Natural killer cell (primary cell): Measurements from ENCODE around the gene TBC1D4. TPM values are rescaled to one million over a fixed set of nuclear protein-coding genes. Genes with fewer than 3 reads are reported as not detected.

Source experiments
- ATAC-seq, 3 donors: fragments of 150-1000 bp in 2 of 3; fragments of 200-7000 bp in 1 of 3; cut with Tn5 transposase; 1 replicate in 1 of 3; 2 replicates in 2 of 3; pipeline ENCODE4 v1.10.0; 2021; ENCODE audit warnings: mild to moderate bottlenecking in 2 of 3, moderate library complexity in 2 of 3
- DNase-seq, 2 donors: peaks; one replicate each; pipeline versions ENCODE4 v3.0.0 to v3.0.0-alpha.2; 2013 to 2021; ENCODE audit warnings: mixed read lengths in 1 of 2
- H3K27ac ChIP-seq: one replicate; pipeline ENCODE4 v1.5.1; 2013; ENCODE audit warnings: mild to moderate bottlenecking, low read length
- H3K27me3 ChIP-seq: one replicate; pipeline ENCODE4 v1.6.1; 2013; ENCODE audit warnings: low read length; ENCODE audit not compliant: control insufficient read depth, insufficient read depth
- H3K36me3 ChIP-seq: one replicate; pipeline ENCODE4 v1.6.1; 2013; ENCODE audit warnings: low read length; ENCODE audit not compliant: control insufficient read depth, insufficient read depth
- H3K4me1 ChIP-seq: one replicate; pipeline ENCODE4 v1.6.1; 2013; ENCODE audit warnings: low read length; ENCODE audit not compliant: control insufficient read depth, insufficient read depth
- H3K4me3 ChIP-seq: one replicate; pipeline ENCODE4 v1.5.1; 2013; ENCODE audit warnings: low read length
- H3K9me3 ChIP-seq: one replicate; pipeline ENCODE4 v1.6.1; 2013; ENCODE audit warnings: low read length; ENCODE audit not compliant: control insufficient read depth, insufficient read depth
- H3K27ac Mint-ChIP-seq, 2 donors: one replicate each; pipeline ENCODE4 v1.8.0; 2022; ENCODE audit warnings: mild to moderate bottlenecking in 2 of 2, mixed read lengths in 2 of 2, moderate library complexity in 1 of 2
- H3K27me3 Mint-ChIP-seq, 2 donors: one replicate each; pipeline ENCODE4 v1.8.0; 2022; ENCODE audit warnings: low read depth in 2 of 2, mixed read lengths in 2 of 2
- H3K36me3 Mint-ChIP-seq: one replicate; pipeline ENCODE4 v1.8.0; 2022; ENCODE audit warnings: mixed read lengths
- H3K4me1 Mint-ChIP-seq, 2 donors: one replicate each; pipeline ENCODE4 v1.8.0; 2022; ENCODE audit warnings: mixed read lengths in 2 of 2
- H3K4me3 Mint-ChIP-seq: one replicate; pipeline ENCODE4 v1.8.0; 2022; ENCODE audit warnings: mild to moderate bottlenecking, moderate library complexity, mixed read lengths
- H3K9me3 Mint-ChIP-seq, 2 donors: one replicate each; pipeline ENCODE4 v1.8.0; 2022; ENCODE audit warnings: mixed read lengths in 2 of 2
- CTCF ChIP-seq: fragments of 200-600 bp; IDR thresholded peaks from one replicate; pipeline ENCODE4 v1.8.0; 2022; ENCODE audit warnings: antibody characterized with exemption
- WGBS: methylation state at CpG from one replicate; pipeline ENCODE4 v1.1.7; 2013; ENCODE audit warnings: missing lambda C conversion rate; ENCODE audit not compliant: insufficient coverage; 5-methylcytosine and 5-hydroxymethylcytosine counted together
- intact Hi-C: fragments of 100-400 bp; cut with micrococcal nuclease; formaldehyde crosslinking; loops from one replicate; pipeline ENCODE4 v1.14.2; 2022
- total RNA-seq, 4 donors: library from RNA; stranded (reverse); fragments of 120-200 nt in 1 of 4; gene quantifications; one replicate each; pipeline versions ENCODE4 v1.2.3 to v1.2.4, GENCODE V29; 2013 to 2022

Gene TBC1D4
- total RNA-seq, 3 donors from 2014 or later (not counting 1 experiment from before 2014, with no cell fraction given), result 0.54 to 5.1 (median 3.7) TPM

- Mint-ChIP-seq H3K9me3 (no peaks in the 10 kb centered on the region), H3K27me3 (peaks cover 0 to 3% of the 10 kb centered on the region in 2 donors), H3K27ac (no peak overlapping the region), H3K36me3 (no peaks in the 10 kb centered on the region), H3K4me3 (no peak overlapping the region), H3K4me1 (peaks cover 0 to 5% of the 10 kb centered on the region in 2 donors)
- H3K4me3 ChIP-seq, result no peak overlapping the region
- H3K27me3 ChIP-seq, result no peaks in the 10 kb centered on the region
- no peaks in the 10 kb centered on the region for H3K9me3 ChIP-seq
- no peak for DNase-seq
- TF ChIP-seq CTCF, result no peak
- no peak overlapping the region for H3K27ac ChIP-seq
- intact Hi-C loops, result no loop called here
- WGBS, result 68% methylated on average over 5 of the region's 6 CpGs
- no peaks in the 10 kb centered on the region for H3K4me1 ChIP-seq
- no peaks in the 10 kb centered on the region for H3K36me3 ChIP-seq
- ATAC-seq, result no peak
Measured at GRCh38 chr13:75416327-75417011, 65.5 kb downstream of the TBC1D4 start.

GRCh38 chr13:75415694-75416093 is 66.3 kb downstream of the TBC1D4 start:
- no peak overlapping the region for H3K27ac Mint-ChIP-seq
- intact Hi-C loops, result no loop called here
- no peaks in the 10 kb centered on the region for H3K9me3 Mint-ChIP-seq
- no peak overlapping the region for H3K27ac ChIP-seq
- no peaks in the 10 kb centered on the region for H3K36me3 Mint-ChIP-seq
- H3K27me3 Mint-ChIP-seq, result peaks cover 0 to 3% of the 10 kb centered on the region in 2 donors
- H3K4me3 ChIP-seq, result no peak overlapping the region
- H3K36me3 ChIP-seq, result no peaks in the 10 kb centered on the region
- H3K4me1 ChIP-seq, result no peaks in the 10 kb centered on the region
- WGBS, result no CpG with 5 or more reads among the region's 1 CpG
- H3K27me3 ChIP-seq, result no peaks in the 10 kb centered on the region
- no peaks in the 10 kb centered on the region for H3K9me3 ChIP-seq
- no peak for ATAC-seq
- no peak for TF ChIP-seq CTCF
- no peak overlapping the region for H3K4me3 Mint-ChIP-seq
- DNase-seq, result no peak
- peaks cover 0 to 5% of the 10 kb centered on the region in 2 donors for H3K4me1 Mint-ChIP-seq

GRCh38 chr13:75415171-75415570 is 66.8 kb downstream of the TBC1D4 start:
- intact Hi-C loops, result no loop called here
- Histone ChIP-seq H3K4me3 (no peak overlapping the region), H3K27me3 (no peaks in the 10 kb centered on the region), H3K9me3 (no peaks in the 10 kb centered on the region), H3K36me3 (no peaks in the 10 kb centered on the region), H3K4me1 (no peaks in the 10 kb centered on the region), H3K27ac (no peak overlapping the region)
- Mint-ChIP-seq H3K4me3 (no peak overlapping the region), H3K36me3 (no peaks in the 10 kb centered on the region), H3K27me3 (peaks cover 0 to 4% of the 10 kb centered on the region in 2 donors), H3K4me1 (peaks cover 0 to 5% of the 10 kb centered on the region in 2 donors), H3K27ac (no peak overlapping the region), H3K9me3 (no peaks in the 10 kb centered on the region)
- TF ChIP-seq CTCF, result no peak
- DNase-seq, result no peak
- no peak for ATAC-seq
- WGBS, result 88% methylated on average over 1 of the region's 2 CpGs
